ENCODE data around the gene SREBF2. TPM values are rescaled to one million over a fixed set of nuclear protein-coding genes. Genes with fewer than 3 reads are reported as not detected.

SREBF2 gene
- total and polyA plus RNA-seq, 2 donors, result 15.8 to 41.0 TPM

DNA sequence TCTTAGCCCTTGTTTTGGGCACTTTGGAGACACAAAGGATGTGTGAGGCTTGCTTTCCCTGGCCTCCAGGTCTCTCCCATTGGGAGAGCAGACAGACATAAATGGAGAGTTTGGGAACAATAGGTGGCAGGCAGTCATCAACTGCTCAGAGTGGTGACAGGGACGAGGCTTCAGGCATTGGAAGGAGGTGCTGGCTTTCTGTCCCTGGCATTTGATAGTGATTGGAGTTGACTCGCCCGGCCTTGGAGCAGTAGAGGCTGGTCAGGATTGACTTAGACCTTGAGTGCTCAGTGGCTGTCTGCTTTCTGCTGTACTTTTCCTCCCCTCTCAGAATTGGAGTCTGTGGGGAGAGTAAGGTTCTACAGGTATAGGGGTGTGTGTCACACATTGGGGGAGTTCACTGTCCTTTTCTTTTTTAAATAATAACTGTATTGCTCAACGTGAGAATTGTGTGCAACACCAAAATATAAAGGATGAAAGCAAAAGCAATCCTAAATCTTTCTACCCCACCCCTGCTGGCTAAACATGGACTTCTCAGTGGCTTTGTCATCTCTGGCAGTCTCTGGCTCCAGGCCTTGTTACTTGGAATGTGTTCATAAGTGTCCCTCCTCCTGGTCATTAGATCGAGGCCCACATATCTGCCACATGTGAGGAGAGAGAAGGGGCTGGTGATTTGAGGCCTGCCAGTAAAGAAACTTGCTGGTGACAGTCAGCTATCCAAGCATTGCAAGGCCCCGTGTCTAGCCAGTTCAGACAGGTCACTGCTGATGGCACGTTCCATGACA, 60.9 kb downstream of the SREBF2 start:
- H3K27ac ChIP-seq (ENCODE audit: low read depth in 1 of 2, low read length in 1 of 2), result no peak overlapping the region
- no peak for DNase-seq (ENCODE audit: low read depth in 6 of 9, low spot score in 9 of 9)
- peaks cover 64 to 78% of the 10 kb centered on the region in 2 donors for H3K36me3 ChIP-seq (ENCODE audit: control insufficient read depth in 2 of 2, insufficient read depth in 2 of 2, low read length in 1 of 2)
- H3K9me3 ChIP-seq (ENCODE audit: control insufficient read depth in 2 of 2, insufficient read depth in 1 of 2, low read length in 1 of 2), result no peaks in the 10 kb centered on the region
- WGBS, result 95% methylated on average over 7 of the region's 7 CpGs
- no peak overlapping the region for H3K4me3 ChIP-seq (ENCODE audit: low read length in 2 of 2)
- H3K27me3 ChIP-seq (ENCODE audit: control insufficient read depth in 2 of 2, insufficient read depth in 1 of 2, low read length in 1 of 2), result no peaks in the 10 kb centered on the region
- no peaks in the 10 kb centered on the region for H3K4me1 ChIP-seq (ENCODE audit: control insufficient read depth in 2 of 2, insufficient read depth in 2 of 2, low read length in 2 of 2)

DNA sequence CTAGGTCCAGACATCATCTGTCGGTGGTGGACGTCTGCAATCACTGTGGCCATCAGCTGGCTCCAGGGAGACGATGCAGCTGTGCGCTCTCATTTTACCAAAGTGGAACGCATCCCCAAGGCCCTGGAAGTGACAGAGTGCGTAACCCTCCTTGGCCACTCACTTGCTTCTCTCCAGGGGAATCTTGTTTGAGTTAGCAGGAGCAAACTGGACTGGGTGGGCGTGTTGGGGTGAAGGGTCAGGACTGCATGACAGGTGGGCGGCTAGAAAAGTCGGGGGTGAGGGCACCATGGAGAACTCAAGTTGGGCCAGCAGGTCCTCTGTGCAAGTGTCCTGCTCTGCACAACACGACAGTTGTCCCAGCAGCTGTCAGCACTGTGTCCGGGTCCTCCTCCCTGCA, 65.7 kb downstream of the SREBF2 start:
- no peaks in the 10 kb centered on the region for H3K9me3 ChIP-seq (ENCODE audit: control insufficient read depth in 2 of 2, insufficient read depth in 1 of 2, low read length in 1 of 2)
- H3K36me3 ChIP-seq (ENCODE audit: control insufficient read depth in 2 of 2, insufficient read depth in 2 of 2, low read length in 1 of 2), result peaks cover 72 to 85% of the 10 kb centered on the region in 2 donors
- H3K27me3 ChIP-seq (ENCODE audit: control insufficient read depth in 2 of 2, insufficient read depth in 1 of 2, low read length in 1 of 2), result no peaks in the 10 kb centered on the region
- 97% methylated on average over 11 of the region's 11 CpGs for WGBS
- no peaks in the 10 kb centered on the region for H3K4me1 ChIP-seq (ENCODE audit: control insufficient read depth in 2 of 2, insufficient read depth in 2 of 2, low read length in 2 of 2)
- no peak overlapping the region for H3K4me3 ChIP-seq (ENCODE audit: low read length in 2 of 2)
- H3K27ac ChIP-seq (ENCODE audit: low read depth in 1 of 2, low read length in 1 of 2), result no peak overlapping the region
- DNase-seq (ENCODE audit: low read depth in 6 of 9, low spot score in 9 of 9), result no peak

DNA sequence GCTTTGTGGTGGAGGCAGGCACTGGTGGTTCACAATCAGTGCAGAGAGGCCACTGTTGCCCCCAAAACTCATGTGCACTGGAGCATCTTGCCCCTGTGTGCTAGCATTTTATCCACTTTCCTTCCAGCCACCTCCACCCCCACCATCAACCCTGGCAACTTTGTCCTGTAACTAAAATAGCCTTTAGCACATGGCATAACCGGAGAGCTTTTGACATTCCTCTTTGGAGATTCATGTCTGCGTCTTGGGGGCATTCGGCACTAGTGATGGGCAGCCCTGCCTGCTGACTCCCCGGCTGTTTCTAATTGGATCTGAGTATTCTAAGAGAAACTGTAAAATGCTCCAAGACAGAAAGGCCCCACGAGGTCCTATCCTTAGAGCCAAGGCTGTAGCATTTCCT, 66.2 kb downstream of the SREBF2 start:
- no peaks in the 10 kb centered on the region for H3K4me1 ChIP-seq (ENCODE audit: control insufficient read depth in 2 of 2, insufficient read depth in 2 of 2, low read length in 2 of 2)
- 97% methylated on average over 5 of the region's 5 CpGs for WGBS
- no peaks in the 10 kb centered on the region for H3K27me3 ChIP-seq (ENCODE audit: control insufficient read depth in 2 of 2, insufficient read depth in 1 of 2, low read length in 1 of 2)
- H3K36me3 ChIP-seq (ENCODE audit: control insufficient read depth in 2 of 2, insufficient read depth in 2 of 2, low read length in 1 of 2), result peaks cover 71 to 86% of the 10 kb centered on the region in 2 donors
- no peaks in the 10 kb centered on the region for H3K9me3 ChIP-seq (ENCODE audit: control insufficient read depth in 2 of 2, insufficient read depth in 1 of 2, low read length in 1 of 2)
- no peak for DNase-seq (ENCODE audit: low read depth in 6 of 9, low spot score in 9 of 9)
- no peak overlapping the region for H3K4me3 ChIP-seq (ENCODE audit: low read length in 2 of 2)
- no peak overlapping the region for H3K27ac ChIP-seq (ENCODE audit: low read depth in 1 of 2, low read length in 1 of 2)

DNA sequence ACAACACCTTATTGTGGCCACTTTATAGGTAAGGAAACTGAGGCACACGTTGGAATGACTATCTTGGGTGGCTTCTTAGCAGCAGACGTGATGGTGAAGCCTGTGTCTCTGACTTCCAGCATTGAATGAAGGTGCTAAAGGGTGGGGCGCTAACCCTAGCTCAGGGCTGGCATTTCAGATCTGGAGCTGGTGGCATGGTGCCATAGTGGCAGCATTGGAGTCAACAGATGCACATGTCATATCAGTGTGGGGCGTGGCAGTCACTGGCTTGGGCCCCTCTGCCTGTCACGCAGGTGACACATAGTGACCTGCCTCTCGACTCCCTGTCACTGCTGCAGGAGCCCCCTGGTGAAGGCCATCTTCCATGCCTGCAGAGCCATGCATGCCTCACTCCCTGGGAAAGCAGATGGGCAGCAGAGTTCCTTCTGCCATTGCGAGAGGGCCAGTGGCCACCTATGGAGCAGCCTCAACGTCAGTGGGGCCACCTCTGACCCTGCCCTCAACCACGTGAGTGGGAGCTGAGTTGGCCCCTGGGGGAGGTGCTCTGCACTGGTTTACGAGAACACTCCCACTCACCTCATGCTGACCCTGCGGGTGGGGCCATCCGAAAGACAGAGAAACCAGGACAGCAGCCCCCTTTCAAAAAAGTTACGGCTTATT, 67.2 kb downstream of the SREBF2 start:
- no peak for DNase-seq (ENCODE audit: low read depth in 6 of 9, low spot score in 9 of 9)
- Histone ChIP-seq H3K27me3 (ENCODE audit: control insufficient read depth in 2 of 2, insufficient read depth in 1 of 2, low read length in 1 of 2) (no peaks in the 10 kb centered on the region), H3K36me3 (ENCODE audit: control insufficient read depth in 2 of 2, insufficient read depth in 2 of 2, low read length in 1 of 2) (peaks cover 73 to 86% of the 10 kb centered on the region in 2 donors), H3K9me3 (ENCODE audit: control insufficient read depth in 2 of 2, insufficient read depth in 1 of 2, low read length in 1 of 2) (no peaks in the 10 kb centered on the region), H3K4me3 (ENCODE audit: low read length in 2 of 2) (no peak overlapping the region), H3K27ac (ENCODE audit: low read depth in 1 of 2, low read length in 1 of 2) (no peak overlapping the region), H3K4me1 (ENCODE audit: control insufficient read depth in 2 of 2, insufficient read depth in 2 of 2, low read length in 2 of 2) (no peaks in the 10 kb centered on the region)
- WGBS, result 98% methylated on average over 13 of the region's 13 CpGs

DNA sequence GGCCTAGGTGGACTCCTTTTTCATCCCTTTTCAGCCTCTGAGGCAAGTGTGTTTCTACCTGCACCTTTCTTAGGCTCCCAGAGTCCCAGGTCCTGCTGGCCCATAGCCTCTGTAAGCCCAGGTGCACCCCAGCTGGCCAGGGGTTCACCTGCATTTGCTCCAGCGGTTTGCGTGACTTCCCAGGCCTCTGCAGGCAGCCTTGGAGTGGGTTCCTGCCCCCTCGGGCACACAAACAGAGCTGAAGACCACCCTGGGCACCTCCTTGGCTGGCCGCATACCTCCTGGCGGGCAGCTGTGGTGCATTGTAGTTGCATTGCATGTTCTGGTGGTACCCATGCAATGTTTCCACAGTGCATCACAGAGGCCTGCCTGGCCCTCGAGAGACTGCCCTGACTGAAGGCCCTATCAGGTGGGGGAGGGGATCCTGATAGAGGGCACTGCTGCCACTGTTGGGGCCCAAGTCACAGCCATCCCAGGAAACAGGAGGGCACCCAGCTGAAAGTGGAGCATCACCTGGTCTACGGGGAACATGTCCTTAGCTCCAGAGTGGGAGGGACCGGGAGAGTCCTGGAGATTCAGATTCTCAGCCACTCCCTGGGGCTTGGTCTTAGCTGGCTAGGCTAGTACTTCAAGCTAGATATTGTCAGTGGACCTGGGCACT, 67.9 kb downstream of the SREBF2 start:
- no peak for DNase-seq (ENCODE audit: low read depth in 6 of 9, low spot score in 9 of 9)
- no peaks in the 10 kb centered on the region for H3K27me3 ChIP-seq (ENCODE audit: control insufficient read depth in 2 of 2, insufficient read depth in 1 of 2, low read length in 1 of 2)
- H3K9me3 ChIP-seq (ENCODE audit: control insufficient read depth in 2 of 2, insufficient read depth in 1 of 2, low read length in 1 of 2), result no peaks in the 10 kb centered on the region
- WGBS, result 98% methylated on average over 8 of the region's 8 CpGs
- H3K27ac ChIP-seq (ENCODE audit: low read depth in 1 of 2, low read length in 1 of 2), result no peak overlapping the region
- H3K4me1 ChIP-seq (ENCODE audit: control insufficient read depth in 2 of 2, insufficient read depth in 2 of 2, low read length in 2 of 2), result no peaks in the 10 kb centered on the region
- H3K36me3 ChIP-seq (ENCODE audit: control insufficient read depth in 2 of 2, insufficient read depth in 2 of 2, low read length in 1 of 2), result peaks cover 79 to 93% of the 10 kb centered on the region in 2 donors
- H3K4me3 ChIP-seq (ENCODE audit: low read length in 2 of 2), result no peak overlapping the region

DNA sequence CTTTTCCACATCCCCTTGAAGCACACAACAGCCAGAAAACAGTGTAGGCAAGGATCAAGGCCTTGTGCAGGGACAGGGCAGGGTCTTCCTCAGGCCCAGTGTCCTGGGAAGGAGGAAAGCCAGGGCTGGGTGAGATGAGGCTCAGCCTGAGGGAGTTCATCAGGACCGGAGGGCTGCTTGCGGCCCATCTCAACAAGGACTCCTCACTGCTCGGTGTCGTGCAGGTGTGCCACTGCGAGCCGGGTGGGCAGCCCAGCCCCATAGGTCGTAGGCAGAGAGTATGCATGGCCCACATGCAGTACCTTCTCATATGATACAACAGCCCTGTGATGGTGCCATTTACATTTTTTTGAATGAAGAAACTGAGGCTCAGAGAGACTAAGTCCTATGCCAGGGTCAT, 69.1 kb downstream of the SREBF2 start:
- no peak overlapping the region for H3K4me3 ChIP-seq (ENCODE audit: low read length in 2 of 2)
- peaks cover 88 to 91% of the 10 kb centered on the region in 2 donors for H3K36me3 ChIP-seq (ENCODE audit: control insufficient read depth in 2 of 2, insufficient read depth in 2 of 2, low read length in 1 of 2)
- H3K9me3 ChIP-seq (ENCODE audit: control insufficient read depth in 2 of 2, insufficient read depth in 1 of 2, low read length in 1 of 2), result no peaks in the 10 kb centered on the region
- H3K27me3 ChIP-seq (ENCODE audit: control insufficient read depth in 2 of 2, insufficient read depth in 1 of 2, low read length in 1 of 2), result no peaks in the 10 kb centered on the region
- 92% methylated on average over 7 of the region's 7 CpGs for WGBS
- no peak for DNase-seq (ENCODE audit: low read depth in 6 of 9, low spot score in 9 of 9)
- no peak overlapping the region for H3K27ac ChIP-seq (ENCODE audit: low read depth in 1 of 2, low read length in 1 of 2)
- no peaks in the 10 kb centered on the region for H3K4me1 ChIP-seq (ENCODE audit: control insufficient read depth in 2 of 2, insufficient read depth in 2 of 2, low read length in 2 of 2)

DNA sequence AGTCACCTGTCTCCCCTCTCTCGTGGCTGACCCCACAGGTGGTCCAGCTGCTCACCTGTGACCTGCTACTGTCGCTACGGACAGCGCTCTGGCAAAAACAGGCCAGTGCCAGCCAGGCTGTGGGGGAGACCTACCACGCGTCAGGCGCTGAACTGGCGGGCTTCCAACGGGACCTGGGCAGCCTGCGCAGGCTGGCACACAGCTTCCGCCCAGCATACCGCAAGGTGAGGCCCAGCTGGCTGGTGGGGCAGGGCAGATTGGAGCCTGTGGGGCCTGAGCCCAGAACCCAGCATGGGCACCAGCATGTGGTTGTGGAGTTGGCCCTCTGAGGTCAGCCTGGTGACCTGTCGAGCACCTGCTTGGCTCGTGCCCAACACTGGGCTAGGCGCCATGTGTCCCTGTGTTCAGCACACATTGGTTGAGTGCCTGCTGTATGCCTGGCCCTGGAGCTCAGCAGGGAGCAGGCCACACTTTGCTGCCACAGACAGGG, 70.1 kb downstream of the SREBF2 start:
- DNase-seq (ENCODE audit: low read depth in 6 of 9, low spot score in 9 of 9), result no peak
- WGBS, result 97% methylated on average over 15 of the region's 15 CpGs

DNA sequence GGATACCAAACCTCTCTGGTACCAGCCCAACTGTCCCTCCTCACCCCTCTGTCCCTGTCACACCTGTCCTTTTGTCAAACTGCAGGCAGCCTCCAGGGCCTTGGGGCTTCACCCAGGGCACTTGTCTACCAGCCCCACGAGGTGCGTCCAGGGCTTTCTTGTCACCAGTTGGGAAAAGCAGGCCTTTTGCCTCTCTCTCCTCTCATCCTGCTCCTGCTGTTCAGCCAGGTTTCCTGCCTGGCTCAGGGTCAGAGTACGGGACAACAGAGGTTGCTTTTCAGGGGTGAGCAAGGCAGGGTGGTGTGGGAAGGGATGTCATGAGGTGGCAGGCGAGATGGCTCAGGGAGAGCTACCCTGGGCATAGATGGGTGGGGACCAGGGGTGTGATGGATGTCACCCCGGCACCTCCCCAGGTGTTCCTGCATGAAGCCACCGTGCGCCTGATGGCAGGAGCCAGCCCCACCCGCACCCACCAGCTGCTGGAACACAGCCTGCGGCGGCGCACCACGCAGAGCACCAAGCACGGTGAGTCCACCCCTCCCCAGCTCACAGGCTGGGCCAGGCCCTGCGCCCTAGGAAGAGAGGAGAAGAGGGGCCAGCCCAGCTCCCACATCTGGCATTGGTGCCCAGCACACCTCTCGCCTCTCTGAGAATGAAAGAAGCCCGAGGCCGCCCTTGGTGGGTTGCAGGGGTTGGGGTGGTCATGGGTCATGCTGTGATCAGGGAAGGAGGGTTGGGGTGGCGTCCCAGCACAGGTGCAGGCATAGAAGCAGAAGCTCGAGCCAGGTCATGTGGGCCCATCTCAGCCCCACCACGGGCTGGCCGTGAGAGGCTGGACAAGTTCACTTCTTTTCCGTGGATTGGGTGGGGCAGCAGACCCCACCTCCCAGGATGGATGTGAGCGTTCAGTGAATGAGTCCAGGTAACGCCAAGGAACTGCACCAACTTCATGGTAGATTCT, 71.8 kb downstream of the SREBF2 start:
- H3K27me3 ChIP-seq (ENCODE audit: control insufficient read depth in 2 of 2, insufficient read depth in 1 of 2, low read length in 1 of 2), result peaks cover 12 to 22% of the 10 kb centered on the region in 2 donors
- DNase-seq (ENCODE audit: low read depth in 6 of 9, low spot score in 9 of 9), result no peak
- WGBS, result 96% methylated on average over 24 of the region's 24 CpGs

More for the DNA sequence above, 70.1 kb downstream of the SREBF2 start:
- Histone ChIP-seq H3K36me3 (ENCODE audit: control insufficient read depth in 2 of 2, insufficient read depth in 2 of 2, low read length in 1 of 2) (peaks cover 88 to 91% of the 10 kb centered on the region in 2 donors), H3K9me3 (ENCODE audit: control insufficient read depth in 2 of 2, insufficient read depth in 1 of 2, low read length in 1 of 2) (no peaks in the 10 kb centered on the region), H3K27me3 (ENCODE audit: control insufficient read depth in 2 of 2, insufficient read depth in 1 of 2, low read length in 1 of 2) (peaks cover 0 to 5% of the 10 kb centered on the region in 2 donors), H3K27ac (ENCODE audit: low read depth in 1 of 2, low read length in 1 of 2) (no peak overlapping the region), H3K4me1 (ENCODE audit: control insufficient read depth in 2 of 2, insufficient read depth in 2 of 2, low read length in 2 of 2) (no peaks in the 10 kb centered on the region), H3K4me3 (ENCODE audit: low read length in 2 of 2) (no peak overlapping the region)

More for the DNA sequence above, 71.8 kb downstream of the SREBF2 start:
- Histone ChIP-seq H3K36me3 (ENCODE audit: control insufficient read depth in 2 of 2, insufficient read depth in 2 of 2, low read length in 1 of 2) (peaks cover 72 to 74% of the 10 kb centered on the region in 2 donors), H3K9me3 (ENCODE audit: control insufficient read depth in 2 of 2, insufficient read depth in 1 of 2, low read length in 1 of 2) (no peaks in the 10 kb centered on the region), H3K4me1 (ENCODE audit: control insufficient read depth in 2 of 2, insufficient read depth in 2 of 2, low read length in 2 of 2) (no peaks in the 10 kb centered on the region), H3K4me3 (ENCODE audit: low read length in 2 of 2) (no peak overlapping the region), H3K27ac (ENCODE audit: low read depth in 1 of 2, low read length in 1 of 2) (no peak overlapping the region)

Data from thymus (tissue), 11 donors.